ENCODE measurements around the gene SLC40A1.

GRCh38 chr2:189534854-189535832 lies 45.4 kb downstream of the SLC40A1 start:
- TF ChIP-seq CTCF (IDR thresholded peaks at IDR 0.05), result no peak
- no peak for TF ChIP-seq POLR2A (IDR thresholded peaks at IDR 0.05)
- TF ChIP-seq POLR2AphosphoS5 (IDR thresholded peaks at IDR 0.05), result no peak
- no peak for TF ChIP-seq EP300 (IDR thresholded peaks at IDR 0.05)
